GM18867 (cell line): ENCODE data around the gene LTC4S.
"Not testable (repeated sequence)": the region's sequence is repeated elsewhere in the genome, so short reads cannot be mapped to it uniquely, and the experiment has no call there.

Experiments used
- ATAC-seq: cut with Tn5 transposase; IDR thresholded peaks from one replicate; pipeline ENCODE4 v1.9.1; 2021; ENCODE audit warnings: mild to moderate bottlenecking, moderate library complexity; ENCODE audit not compliant: unreplicated experiment

LTC4S gene

GRCh38 chr5:179769271-179769670, 24.5 kb upstream of the LTC4S start:
- no peak for ATAC-seq

GRCh38 chr5:179769796-179770195, 24.0 kb upstream of the LTC4S start:
- ATAC-seq = no peak

- ATAC-seq = no peak
Measured at GRCh38 chr5:179771311-179771895, 22.4 kb upstream of the LTC4S start.

GRCh38 chr5:179772351-179772750, 21.4 kb upstream of the LTC4S start:
- no peak for ATAC-seq

- no peak for ATAC-seq
Measured at GRCh38 chr5:179773686-179774040, 20.1 kb upstream of the LTC4S start.

DNA sequence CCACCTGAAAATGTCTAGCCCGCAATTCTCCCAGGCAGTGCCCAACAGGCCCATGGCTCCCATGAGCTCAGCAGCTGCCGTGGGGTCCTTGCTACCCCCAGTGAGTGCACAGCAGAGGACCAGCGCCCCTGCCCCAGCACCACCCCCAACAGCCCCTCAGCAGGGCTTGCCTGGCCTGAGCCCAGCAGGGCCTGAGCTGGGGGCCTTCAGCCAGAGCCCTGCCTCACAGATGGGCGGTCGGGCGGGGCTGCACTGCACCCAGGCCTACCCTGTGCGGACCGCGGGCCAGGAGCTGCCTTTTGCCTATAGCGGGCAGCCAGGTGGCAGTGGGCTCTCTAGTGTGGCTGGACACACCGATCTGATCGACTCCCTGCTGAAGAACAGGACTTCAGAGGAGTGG, 19.3 kb upstream of the LTC4S start:
- ATAC-seq = no peak

DNA sequence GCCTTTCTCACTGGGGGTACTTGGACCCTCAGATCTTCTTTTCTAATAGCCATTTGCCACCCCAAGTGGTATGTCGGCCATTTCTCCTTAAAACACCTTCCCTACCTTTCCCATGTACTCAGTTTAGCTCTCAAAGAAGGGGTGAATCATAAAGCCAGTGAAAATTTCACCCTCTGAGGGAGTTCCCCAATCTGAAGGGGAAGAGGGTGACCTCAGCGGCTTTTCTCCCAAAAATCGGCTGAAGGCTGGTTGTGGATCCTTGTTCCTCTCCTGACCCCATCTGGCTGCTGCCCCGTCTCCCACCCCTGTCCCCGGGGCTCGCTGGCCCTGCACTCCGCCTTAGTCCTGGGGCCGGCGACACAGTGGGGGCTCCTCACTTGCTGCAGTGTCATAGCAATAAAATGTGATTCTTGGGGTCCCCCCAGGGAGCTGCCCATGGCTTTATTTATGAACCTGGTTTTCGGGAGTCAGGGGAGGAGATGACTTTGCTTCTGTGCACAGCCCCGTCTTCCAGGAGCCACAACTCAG, 17.3 kb upstream of the LTC4S start:
- ATAC-seq = no peak

- ATAC-seq = no peak
Measured at GRCh38 chr5:179777456-179777855, 16.3 kb upstream of the LTC4S start.

DNA sequence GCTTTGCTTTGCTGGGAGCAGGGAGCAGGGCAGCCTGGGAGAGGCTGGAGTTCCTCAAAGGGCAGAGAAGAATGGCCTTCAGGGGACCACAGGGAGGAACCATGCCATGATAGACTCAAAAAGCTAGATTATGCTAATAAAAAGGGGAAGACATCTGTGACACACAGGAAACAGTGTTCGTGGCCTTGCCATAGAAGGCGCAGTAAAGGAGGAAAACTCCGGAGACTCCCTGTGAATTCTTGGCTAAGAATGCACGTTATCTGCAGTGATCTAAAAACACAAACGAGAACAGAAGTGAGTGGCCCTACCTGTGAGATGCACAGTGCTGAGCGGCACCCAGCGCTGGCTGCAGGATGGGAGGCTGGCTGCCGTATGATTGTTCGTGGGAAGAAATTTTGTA, 15.9 kb upstream of the LTC4S start:
- no peak for ATAC-seq

DNA sequence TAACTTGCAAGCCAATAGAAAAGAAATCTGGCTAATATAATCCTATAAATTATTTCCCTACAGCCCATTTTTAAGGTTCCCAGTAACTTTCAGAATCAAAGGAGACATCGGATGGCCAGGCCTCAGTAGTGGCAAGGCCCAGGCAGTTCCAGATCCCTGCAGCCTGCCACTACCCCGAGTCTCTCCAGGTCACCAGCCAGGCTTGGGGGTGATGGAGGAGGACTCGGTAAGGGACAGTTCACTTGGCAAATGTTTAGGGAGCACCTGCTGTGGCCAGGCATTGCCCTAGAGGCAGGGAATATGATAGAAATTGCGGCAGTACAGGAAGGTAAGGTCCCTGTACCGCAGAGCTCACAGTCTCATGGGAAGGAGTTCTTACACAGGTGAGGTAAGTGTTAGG, 15.2 kb upstream of the LTC4S start:
- ATAC-seq = no peak

- ATAC-seq = no peak
Measured at GRCh38 chr5:179779826-179780225, 14.0 kb upstream of the LTC4S start.

GRCh38 chr5:179780362-179780761, 13.4 kb upstream of the LTC4S start:
- ATAC-seq = no peak

DNA sequence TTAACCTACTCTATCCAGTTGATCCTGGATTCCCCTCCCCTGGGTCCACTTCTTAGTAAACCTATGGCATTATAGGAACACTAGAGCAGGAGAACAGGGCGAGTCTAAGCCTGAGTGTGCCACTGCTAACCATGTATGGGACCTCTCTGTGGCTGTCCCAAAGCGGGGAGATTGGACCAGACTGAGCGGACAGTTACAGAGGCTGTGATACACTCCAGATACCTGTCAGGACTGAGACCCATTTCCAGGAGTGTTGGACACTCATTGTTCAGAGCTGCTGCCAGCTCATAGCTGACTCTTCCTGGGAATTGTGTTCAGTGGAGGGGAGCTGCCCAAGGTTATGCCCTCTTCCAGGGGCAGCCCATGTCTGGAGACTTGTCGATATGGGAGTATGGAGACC, 11.9 kb upstream of the LTC4S start:
- ATAC-seq = no peak

GRCh38 chr5:179783128-179783527, 10.7 kb upstream of the LTC4S start:
- no peak for ATAC-seq

DNA sequence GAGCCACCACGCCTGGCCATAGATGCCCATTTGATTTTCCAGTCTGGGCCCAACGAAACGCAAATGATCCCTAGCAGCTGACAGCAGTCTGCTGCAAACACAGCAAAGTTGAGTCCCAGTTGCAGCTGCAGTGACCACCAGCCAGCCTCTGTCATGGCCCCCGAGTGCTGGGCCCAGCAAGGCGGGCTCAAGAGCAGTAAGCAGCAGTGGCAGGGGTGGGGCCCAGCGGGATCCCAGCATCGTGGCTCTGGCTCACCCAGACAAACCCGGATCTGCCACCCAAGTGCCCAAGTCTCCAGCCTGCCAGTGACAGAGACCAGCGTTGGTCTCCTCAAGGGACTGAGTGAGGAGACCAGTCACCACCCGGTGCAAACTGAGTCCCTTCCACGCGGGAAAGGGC, 6.9 kb upstream of the LTC4S start:
- ATAC-seq = no peak

GRCh38 chr5:179788193-179788854, 5.5 kb upstream of the LTC4S start:
- no peak for ATAC-seq

- ATAC-seq = not testable (repeated sequence)
Measured at GRCh38 chr5:179789278-179789677, 4.5 kb upstream of the LTC4S start.

GRCh38 chr5:179791881-179792611, 1.7 kb upstream of the LTC4S start:
- no peak for ATAC-seq

- no peak for ATAC-seq
Measured at GRCh38 chr5:179792612-179793467, 946 bp upstream of the LTC4S start.

DNA sequence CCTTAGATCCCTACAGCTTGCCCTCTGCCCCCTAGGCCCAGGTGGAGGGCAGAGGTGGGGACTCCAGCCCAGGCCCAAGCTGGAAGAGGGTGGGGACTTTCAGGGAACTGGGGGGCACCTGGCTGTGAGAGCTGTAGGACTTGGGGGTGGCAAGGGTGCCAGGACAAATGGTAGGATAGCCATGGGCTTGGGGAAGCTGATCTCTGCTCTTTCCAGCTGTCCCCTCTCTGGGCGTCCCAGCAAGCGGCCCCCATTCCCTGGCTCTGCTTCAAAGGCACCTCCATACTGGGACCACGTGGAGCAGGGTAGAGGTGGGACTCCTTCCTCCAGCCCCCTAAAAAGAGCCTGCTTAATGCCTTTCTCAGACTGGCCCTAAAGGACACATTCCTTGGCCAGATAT, 385 bp downstream of the LTC4S start:
- ATAC-seq = no peak

- no peak for ATAC-seq
Measured at GRCh38 chr5:179794575-179794974, 789 bp downstream of the LTC4S start.
